CD4-positive, alpha-beta T cell (primary cell): ENCODE data around the gene SLC7A4. TPM values are rescaled to one million over a fixed set of nuclear protein-coding genes. Genes with fewer than 3 reads are reported as not detected.

Experiments used
- ATAC-seq: fragments of 200-7000 bp; cut with Tn5 transposase; one replicate; pipeline ENCODE4 v1.10.0; 2022; ENCODE audit warnings: mild to moderate bottlenecking; ENCODE audit not compliant: poor library complexity
- CTCF ChIA-PET: fragments of 350-600 bp; sonication (Branson Sonifier 250); formaldehyde crosslinking; loops from one replicate; lab custom pipeline; 2021; ENCODE audit warnings: antibody characterized with exemption, inconsistent platforms; lab: Charles Lee
- POLR2A ChIA-PET: fragments of 350-600 bp; sonication (Branson Sonifier 250); formaldehyde crosslinking; loops from one replicate; lab custom pipeline; 2021; ENCODE audit warnings: antibody characterized with exemption, inconsistent platforms; lab: Charles Lee
- DNase-seq, 14 experiments: peaks; one replicate each; pipeline ENCODE4 v3.0.0-alpha.2; 2013 to 2020; ENCODE audit warnings: mixed read lengths in 2 of 14
- H3K27ac ChIP-seq, 2 donors: one replicate each; pipeline versions ENCODE4 v1.5.1 to v1.7.0; 2013; ENCODE audit warnings: low read length in 2 of 2, low read depth in 1 of 2, mild to moderate bottlenecking in 1 of 2
- H3K27me3 ChIP-seq, 2 experiments: 1 replicate in 1 of 2; 2 replicates in 1 of 2; pipeline versions ENCODE4 v1.6.1 to v1.7.0; 2013; ENCODE audit warnings: low read length in 2 of 2, control low read depth in 1 of 2, mild to moderate bottlenecking in 1 of 2, moderate library complexity in 1 of 2; ENCODE audit not compliant: insufficient read depth in 2 of 2, control insufficient read depth in 1 of 2
- H3K36me3 ChIP-seq: one replicate; pipeline ENCODE4 v1.6.1; 2013; ENCODE audit warnings: low read length, control low read depth; ENCODE audit not compliant: insufficient read depth
- H3K4me1 ChIP-seq: one replicate; pipeline ENCODE4 v1.6.1; 2013; ENCODE audit warnings: low read length, control low read depth; ENCODE audit not compliant: insufficient read depth
- H3K4me3 ChIP-seq: one replicate; pipeline ENCODE4 v1.5.1; 2013; ENCODE audit warnings: mild to moderate bottlenecking, low read length, moderate library complexity
- H3K9me3 ChIP-seq, 2 experiments: 1 replicate in 1 of 2; 2 replicates in 1 of 2; pipeline versions ENCODE4 v1.6.1 to v1.7.0; 2013; ENCODE audit warnings: low read length in 2 of 2, mild to moderate bottlenecking in 2 of 2, control low read depth in 1 of 2, moderate library complexity in 1 of 2; ENCODE audit not compliant: control insufficient read depth in 1 of 2, insufficient read depth in 1 of 2
- H3K27ac Mint-ChIP-seq: one replicate; pipeline ENCODE4 v1.8.0; 2020; ENCODE audit warnings: mixed read lengths
- H3K27me3 Mint-ChIP-seq: one replicate; pipeline ENCODE4 v1.8.0; 2021; ENCODE audit warnings: mixed read lengths
- H3K36me3 Mint-ChIP-seq: one replicate; pipeline ENCODE4 v1.8.0; 2021; ENCODE audit warnings: low read depth, mixed read lengths
- H3K4me1 Mint-ChIP-seq: one replicate; pipeline ENCODE4 v1.8.0; 2021; ENCODE audit warnings: low read depth, mixed read lengths
- H3K4me3 Mint-ChIP-seq: one replicate; pipeline ENCODE4 v1.8.0; 2020; ENCODE audit warnings: mild to moderate bottlenecking, mixed read lengths
- H3K9me3 Mint-ChIP-seq: one replicate; pipeline ENCODE4 v1.8.0; 2020; ENCODE audit warnings: mixed read lengths
- CTCF ChIP-seq: fragments of 200-600 bp; IDR thresholded peaks from one replicate; pipeline ENCODE4 v1.8.0; 2022; ENCODE audit warnings: antibody characterized with exemption, mild to moderate bottlenecking
- intact Hi-C, 2 experiments: fragments of 100-400 bp; cut with DNase I in 1 of 2; cut with micrococcal nuclease in 1 of 2; formaldehyde crosslinking; loops; one replicate each; pipeline versions ENCODE4 v1.15.1 to v1.9.0; 2023 to 2025; cut with DNase I, micrococcal nuclease
- total RNA-seq, 174 experiments: library from RNA in 2 of 174; stranded (reverse) in 2 of 174; gene quantifications; one replicate each; pipeline ENCODE4 v1.2.3 and lab custom pipeline; 2021 to 2026

Gene SLC7A4
- total RNA-seq, 2 experiments from 2014 or later = not detected

GRCh38 chr22:20983081-20983771 is 49.1 kb downstream of the SLC7A4 start:
- H3K27me3 Mint-ChIP-seq = no peaks in the 10 kb centered on the region
- H3K27ac Mint-ChIP-seq = peak overlapping the region; percentile 87
- Histone ChIP-seq H3K36me3 (peaks cover 33% of the 10 kb centered on the region), H3K27ac (no peak overlapping the region), H3K9me3 (peaks cover 6 to 8% of the 10 kb centered on the region in 2 experiments), H3K4me3 (peak overlapping the region; percentile 76), H3K4me1 (peaks cover 49% of the 10 kb centered on the region), H3K27me3 (no peaks in the 10 kb centered on the region)
- ChIA-PET POLR2A (interaction anchor here (2.7 to 4.6 kb wide), 2 partner anchors 16 to 19 kb away, joined by 16 to 25 read pairs; partner anchors contain the start of gene THAP7), CTCF (no interaction called here)
- H3K36me3 Mint-ChIP-seq = peaks cover 28% of the 10 kb centered on the region
- TF ChIP-seq CTCF = no peak
- H3K4me3 Mint-ChIP-seq = peak overlapping the region; percentile 97
- no peaks in the 10 kb centered on the region for H3K9me3 Mint-ChIP-seq
- DNase-seq = no peak
- ATAC-seq = no peak
- peaks cover 48% of the 10 kb centered on the region for H3K4me1 Mint-ChIP-seq
- intact Hi-C loops = loop anchor here (5.0 to 10.0 kb wide), 2 partner anchors 66 to 128 kb away; partner anchors contain the start of genes CRKL (in 1 of the 2), PI4KA (in 1 of the 2) and SNAP29 (in 1 of the 2)

- Mint-ChIP-seq H3K27me3 (no peaks in the 10 kb centered on the region), H3K27ac (peak overlapping the region; percentile 87), H3K4me3 (peak overlapping the region; percentile 97), H3K4me1 (peaks cover 48% of the 10 kb centered on the region), H3K9me3 (no peaks in the 10 kb centered on the region), H3K36me3 (peaks cover 21% of the 10 kb centered on the region)
- ChIA-PET CTCF (interaction anchor here (0.8 to 1.5 kb wide), 3 partner anchors 21 to 647 kb away, joined by 3 to 7 read pairs (median 3); no protein-coding TSS in a partner anchor), POLR2A (interaction anchor here (0.6 to 4.6 kb wide), 7 partner anchors 8 to 647 kb away, joined by 3 to 25 read pairs (median 3); partner anchors contain the start of genes CRKL and THAP7)
- intact Hi-C loops = loop anchor here (5.0 to 10.0 kb wide), 2 partner anchors 65 to 128 kb away; partner anchors contain the start of genes CRKL (in 1 of the 2), PI4KA (in 1 of the 2) and SNAP29 (in 1 of the 2)
- Histone ChIP-seq H3K36me3 (peaks cover 27% of the 10 kb centered on the region), H3K4me1 (peaks cover 49% of the 10 kb centered on the region), H3K4me3 (peak overlapping the region; percentile 76), H3K27ac (peak overlapping the region; percentile 32 to 69), H3K9me3 (peaks cover 6 to 14% of the 10 kb centered on the region in 2 experiments), H3K27me3 (no peaks in the 10 kb centered on the region)
- DNase-seq (no peak), ATAC-seq (no peak)
- no peak for TF ChIP-seq CTCF
Observed at GRCh38 chr22:20982563-20982882, 49.8 kb downstream of the SLC7A4 start.

GRCh38 chr22:20981787-20982562 is 50.4 kb downstream of the SLC7A4 start, which contains the start of gene LZTR1:
Gene LZTR1 (plus strand): TSS chr22:20982297. CDS start chr22:20982372, 75 bp downstream.
- Mint-ChIP-seq H3K9me3 (no peaks in the 10 kb centered on the region), H3K27ac (peak within 1 kb of the TSS; percentile 87), H3K36me3 (peaks cover 19% of the 10 kb centered on the region), H3K27me3 (no peaks in the 10 kb centered on the region), H3K4me1 (peaks cover 48% of the 10 kb centered on the region), H3K4me3 (peak within 1 kb of the TSS; percentile 97)
- CTCF ChIA-PET = interaction anchor here (0.8 to 1.5 kb wide), 3 partner anchors 21 to 647 kb away, joined by 3 to 7 read pairs (median 3); no protein-coding TSS in a partner anchor
- peak within 1 kb of the TSS; percentile 69 to 80 for H3K27ac ChIP-seq
- peak within 1 kb of the TSS; percentile 76 for H3K4me3 ChIP-seq
- peaks cover 49% of the 10 kb centered on the region for H3K4me1 ChIP-seq
- ATAC-seq = peak; percentile 58
- no peaks in the 10 kb centered on the region for H3K27me3 ChIP-seq
- peak; percentile 40 to 85 (median 66) for DNase-seq
- peak; percentile 52 for TF ChIP-seq CTCF
- peaks cover 6 to 14% of the 10 kb centered on the region in 2 experiments for H3K9me3 ChIP-seq
- intact Hi-C loops = loop anchor here (1.0 to 10.0 kb wide), 3 partner anchors 20 to 127 kb away; partner anchors contain the start of genes THAP7 (in 2 of the 2), CRKL (in 1 of the 2), PI4KA (in 1 of the 2) and SNAP29 (in 1 of the 2)
- peaks cover 24% of the 10 kb centered on the region for H3K36me3 ChIP-seq
- POLR2A ChIA-PET = interaction anchor here (0.6 to 4.6 kb wide), 7 partner anchors 9 to 647 kb away, joined by 3 to 25 read pairs (median 3); partner anchors contain the start of genes CRKL and THAP7
